ENCODE measurements around the gene PARM1. TPM values are rescaled to one million over a fixed set of nuclear protein-coding genes. Genes with fewer than 3 reads are reported as not detected.

PARM1 gene
- total and polyA plus RNA-seq, 2 of the 4 experiments (the other 2 are of a cell fraction): 0.07 to 0.18 TPM

- no peak overlapping the region for H2BK20ac ChIP-seq (ENCODE audit: low read depth, low read length)
- H3K4ac ChIP-seq (ENCODE audit: low read depth, low read length): no peak overlapping the region
- no peaks in the 10 kb centered on the region for H3K36me3 ChIP-seq (ENCODE audit: control insufficient read depth, insufficient read depth, low read length)
- H3K56ac ChIP-seq (ENCODE audit: extremely low read depth, insufficient read depth, low read length): no peak overlapping the region
- no peak overlapping the region for H3K9ac ChIP-seq (ENCODE audit: low read depth, low read length)
- H3K27me3 ChIP-seq (ENCODE audit: control insufficient read depth, insufficient read depth, low read length): no peaks in the 10 kb centered on the region
- H4K20me1 ChIP-seq (ENCODE audit: insufficient read depth, low read length): no peaks in the 10 kb centered on the region
- H4K5ac ChIP-seq (ENCODE audit: low read depth, low read length): no peak overlapping the region
- H2AK5ac ChIP-seq (ENCODE audit: low read depth, low read length): no peak overlapping the region
- no CpG with 5 or more reads among the region's 1 CpG for WGBS, 2 experiments (ENCODE audit: extremely low coverage in 2 of 2, insufficient read length in 1 of 2)
- ATAC-seq (ENCODE audit: low read depth) (no peak), DNase-seq (no peak)
- ChIA-PET POLR2A (ENCODE audit: unreplicated experiment) (no interaction called here), CTCF (no interaction called here)
- dilution Hi-C loops (cut with HindIII; ENCODE audit: low sequenced_read_pairs, unreplicated experiment) (no loop called here), intact Hi-C loops (cut with micrococcal nuclease) (no loop called here), in situ Hi-C loops (cut with MboI; ENCODE audit: low sequenced_read_pairs) (no loop called here)
- no peak overlapping the region for H3K23ac ChIP-seq (ENCODE audit: low read depth, low read length)
- no peaks in the 10 kb centered on the region for H3K4me1 ChIP-seq (ENCODE audit: control insufficient read depth, insufficient read depth, low read length)
- no peak overlapping the region for H3K14ac ChIP-seq (replicated peaks; ENCODE audit: low read depth, low read length)
- H4K8ac ChIP-seq (ENCODE audit: low read depth in 2 of 2, low read length in 2 of 2): no peak overlapping the region
- no peak overlapping the region for H3K27ac ChIP-seq (ENCODE audit: insufficient read depth, low read length)
- no peaks in the 10 kb centered on the region for H3K9me1 ChIP-seq (ENCODE audit: insufficient read depth, low read length)
- H3K18ac ChIP-seq (ENCODE audit: low read depth, low read length): no peak overlapping the region
- no peaks in the 10 kb centered on the region for H3K79me1 ChIP-seq (ENCODE audit: low read depth in 1 of 2, low read length in 2 of 2)
- H2AK9ac ChIP-seq (replicated peaks; ENCODE audit: low read depth, low read length, poor library complexity): no peak overlapping the region
- no peak overlapping the region for H2AFZ ChIP-seq (replicated peaks; ENCODE audit: low read length, poor library complexity)
- no peak overlapping the region for H4K91ac ChIP-seq (ENCODE audit: insufficient read depth, low read depth, low read length)
- no peak overlapping the region for H2BK15ac ChIP-seq (ENCODE audit: low read depth, low read length)
- no peak overlapping the region for H2BK5ac ChIP-seq (ENCODE audit: low read depth, low read length, poor library complexity, severe bottlenecking)
- no peak overlapping the region for H3K4me2 ChIP-seq (ENCODE audit: low read depth, low read length)
- no TSS peak for BruUV-seq (replicated peaks)
- no peak overlapping the region for H3K4me3 ChIP-seq (ENCODE audit: insufficient read depth, low read depth, low read length)
- H2BK120ac ChIP-seq (ENCODE audit: low read depth, low read length): no peak overlapping the region
- no peaks in the 10 kb centered on the region for H3K9me3 ChIP-seq (ENCODE audit: control insufficient read depth, insufficient read depth, low read length)
- TF ChIP-seq MAFK (IDR thresholded peaks at IDR 0.05; ENCODE audit: low read depth, low read length) (no peak), NFE2L2 (IDR thresholded peaks at IDR 0.05; ENCODE audit: low read depth, low read length) (no peak), MXI1 (IDR thresholded peaks at IDR 0.05; ENCODE audit: borderline replicate concordance, low read depth, low read length) (no peak), SMC3 (IDR thresholded peaks at IDR 0.05; ENCODE audit: low read depth, low read length) (no peak), CHD1 (IDR thresholded peaks at IDR 0.05; ENCODE audit: low read depth, low read length) (no peak), RCOR1 (IDR thresholded peaks at IDR 0.05; ENCODE audit: insufficient replicate concordance, low read length) (no peak), BHLHE40 (IDR thresholded peaks at IDR 0.05; ENCODE audit: low read depth, low read length) (no peak), FOS (IDR thresholded peaks at IDR 0.05; ENCODE audit: low read depth, low read length) (no peak), RAD21 (IDR thresholded peaks at IDR 0.05; ENCODE audit: low read length) (no peak), MAZ (IDR thresholded peaks at IDR 0.05; ENCODE audit: borderline replicate concordance, low read depth, low read length) (no peak), RFX5 (IDR thresholded peaks at IDR 0.05; ENCODE audit: low read depth, low read length) (no peak), CEBPB (IDR thresholded peaks at IDR 0.05; ENCODE audit: low read depth, low read length) (no peak), ELK1 (IDR thresholded peaks at IDR 0.05; ENCODE audit: borderline replicate concordance, low read depth, low read length) (no peak), POLR2A (IDR thresholded peaks at IDR 0.05; ENCODE audit: low read depth, low read length) (no peak)
- TF ChIP-seq, protein P1, sequence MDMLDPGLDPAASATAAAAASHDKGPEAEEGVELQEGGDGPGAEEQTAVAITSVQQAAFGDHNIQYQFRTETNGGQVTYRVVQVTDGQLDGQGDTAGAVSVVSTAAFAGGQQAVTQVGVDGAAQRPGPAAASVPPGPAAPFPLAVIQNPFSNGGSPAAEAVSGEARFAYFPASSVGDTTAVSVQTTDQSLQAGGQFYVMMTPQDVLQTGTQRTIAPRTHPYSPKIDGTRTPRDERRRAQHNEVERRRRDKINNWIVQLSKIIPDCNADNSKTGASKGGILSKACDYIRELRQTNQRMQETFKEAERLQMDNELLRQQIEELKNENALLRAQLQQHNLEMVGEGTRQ (IDR thresholded peaks at IDR 0.05; ENCODE audit: low read depth, low read length): no peak
- TF ChIP-seq, protein P2, sequence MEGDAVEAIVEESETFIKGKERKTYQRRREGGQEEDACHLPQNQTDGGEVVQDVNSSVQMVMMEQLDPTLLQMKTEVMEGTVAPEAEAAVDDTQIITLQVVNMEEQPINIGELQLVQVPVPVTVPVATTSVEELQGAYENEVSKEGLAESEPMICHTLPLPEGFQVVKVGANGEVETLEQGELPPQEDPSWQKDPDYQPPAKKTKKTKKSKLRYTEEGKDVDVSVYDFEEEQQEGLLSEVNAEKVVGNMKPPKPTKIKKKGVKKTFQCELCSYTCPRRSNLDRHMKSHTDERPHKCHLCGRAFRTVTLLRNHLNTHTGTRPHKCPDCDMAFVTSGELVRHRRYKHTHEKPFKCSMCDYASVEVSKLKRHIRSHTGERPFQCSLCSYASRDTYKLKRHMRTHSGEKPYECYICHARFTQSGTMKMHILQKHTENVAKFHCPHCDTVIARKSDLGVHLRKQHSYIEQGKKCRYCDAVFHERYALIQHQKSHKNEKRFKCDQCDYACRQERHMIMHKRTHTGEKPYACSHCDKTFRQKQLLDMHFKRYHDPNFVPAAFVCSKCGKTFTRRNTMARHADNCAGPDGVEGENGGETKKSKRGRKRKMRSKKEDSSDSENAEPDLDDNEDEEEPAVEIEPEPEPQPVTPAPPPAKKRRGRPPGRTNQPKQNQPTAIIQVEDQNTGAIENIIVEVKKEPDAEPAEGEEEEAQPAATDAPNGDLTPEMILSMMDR (conservative IDR thresholded peaks at IDR 0.05; ENCODE audit: low read depth, low read length): no peak
Measured at GRCh38 chr4:75051431-75051830, 118.5 kb downstream of the PARM1 start.
